Measurements from ENCODE around the gene TENM4.

- TF ChIP-seq CTCF (IDR thresholded peaks at IDR 0.05) (peak; percentile 31), EZH2phosphoT487 (IDR thresholded peaks at IDR 0.05) (no peak), EZH2 (IDR thresholded peaks at IDR 0.05) (no peak)
These were observed 608.4 kb downstream of the TENM4 start for GRCh38 chr11:78832226-78832947.

All from neural progenitor cell (in vitro differentiated cells).